Bronchial smooth muscle cell (primary cell): ENCODE measurements around the gene PRG2. TPM values are rescaled to one million over a fixed set of nuclear protein-coding genes. Genes with fewer than 3 reads are reported as not detected.

Experiments used
- total RNA-seq: library from RNA; depleted of rRNA; stranded (reverse); fragments of >200 nt; gene quantifications from 2 replicates; pipeline ENCODE4 v1.2.1, GENCODE V29; 2014

Gene PRG2
- total RNA-seq = not detected in 2 replicates

GRCh38 chr11:57390535-57390934 is at the start of gene PRG2:
TSS of gene PRG2 (minus strand) at chr11:57390650. CDS start at chr11:57389944, 706 bp downstream.

GRCh38 chr11:57426929-57427726 is 36.7 kb upstream of the PRG2 start, which contains the start of gene SLC43A3:
TSS of gene SLC43A3 (minus strand) at chr11:57427121. CDS start at chr11:57426172, 949 bp downstream.

DNA sequence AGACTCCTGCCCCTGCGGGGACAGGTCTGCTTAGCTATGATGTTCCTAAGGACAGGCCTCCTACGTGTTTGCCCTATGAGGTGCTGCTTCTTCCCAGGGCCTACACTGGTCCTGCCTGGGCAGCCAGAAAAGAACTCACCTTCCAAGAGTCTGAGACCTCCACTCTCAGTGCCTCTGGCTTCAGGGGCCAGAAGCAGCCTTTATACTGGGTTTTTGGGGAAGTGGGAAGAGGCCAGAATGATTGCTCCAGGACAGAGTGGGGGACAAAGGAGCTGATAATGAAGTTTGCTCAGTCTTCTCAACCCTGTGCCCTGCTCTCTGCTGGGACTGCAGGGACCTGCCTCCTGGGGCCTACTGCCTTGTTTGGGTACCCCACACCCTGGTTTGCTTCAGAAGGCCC is 9.5 kb downstream of the PRG2 start, which contains the start of gene PRG3:
PRG3 (minus strand) TSS at position 176 of the 400 bp plus-strand sequence. CDS start 442 bp downstream, outside the sequence.

DNA sequence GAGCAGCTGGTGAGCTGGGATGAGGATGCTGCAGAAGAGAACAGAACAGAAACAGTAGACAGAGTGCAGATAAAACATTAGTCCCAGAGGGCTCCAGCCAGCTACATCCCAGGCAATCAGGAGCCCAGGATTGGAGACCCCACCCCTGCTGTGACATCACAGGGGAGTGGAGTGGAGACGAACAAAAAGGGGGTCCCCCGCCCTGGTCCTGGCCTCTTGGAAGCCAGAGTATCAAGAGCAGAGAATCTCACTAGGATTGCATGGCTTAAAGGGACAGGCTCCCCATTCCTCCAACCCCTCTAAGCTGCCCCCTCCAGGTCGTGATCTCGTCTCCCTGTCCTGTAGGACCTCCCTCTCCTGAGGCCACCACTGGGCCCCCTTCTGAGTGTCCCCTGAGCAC is 52.3 kb downstream of the PRG2 start, which contains the start of gene P2RX3:
P2RX3 (plus strand) TSS at position 211 of the 400 bp plus-strand sequence. CDS start 199 bp downstream, outside the sequence.

Other genes starting within 250 kb of the PRG2 start
- gene LRRC55, start 208.7 kb downstream of the PRG2 start, total RNA-seq = under 0.01 TPM in 1 of 2 replicates, not detected in the other
- gene APLNR, start 153.4 kb downstream of the PRG2 start, total RNA-seq = not detected in 2 replicates
- gene TNKS1BP1, start 65.7 kb downstream of the PRG2 start, total RNA-seq = 72.7 and 81.8 TPM in 2 replicates
- 44.9 and 59.9 TPM in 2 replicates for gene SSRP1, start 54.8 kb downstream of the PRG2 start, total RNA-seq
- gene P2RX3, start 52.3 kb downstream of the PRG2 start, total RNA-seq = not detected in 2 replicates
- gene PRG3, start 9.5 kb downstream of the PRG2 start, total RNA-seq = not detected in 2 replicates
- 13.1 and 20.6 TPM in 2 replicates for gene SLC43A3, start 36.5 kb upstream of the PRG2 start, total RNA-seq
- under 0.01 TPM in 2 replicates for gene RTN4RL2, start 69.9 kb upstream of the PRG2 start, total RNA-seq
- gene SLC43A1, start 125.1 kb upstream of the PRG2 start, total RNA-seq = 12.0 and 26.4 TPM in 2 replicates
- gene TIMM10, start 140.1 kb upstream of the PRG2 start, total RNA-seq = 47.3 and 55.0 TPM in 2 replicates
- not detected in 2 replicates for gene SMTNL1, start 146.9 kb upstream of the PRG2 start, total RNA-seq
- gene UBE2L6, start 177.0 kb upstream of the PRG2 start, total RNA-seq = 63.2 and 73.2 TPM in 2 replicates
- 5.5 and 7.6 TPM in 2 replicates for gene SERPING1, start 207.0 kb upstream of the PRG2 start, total RNA-seq